GM12878 (cell line): ENCODE data around the gene POMT2. TPM values are rescaled to one million over a fixed set of nuclear protein-coding genes. Genes with fewer than 3 reads are reported as not detected.

Source experiments
- ATAC-seq: fragments of 200-7000 bp; cut with Tn5 transposase; 3 replicates; pipeline ENCODE4 v1.9.1; 2020; ENCODE audit warnings: mild to moderate bottlenecking, moderate library complexity
- BruUV-seq: library from RNA; stranded (reverse); fragments of 400-500 nt; replicated peaks from 2 replicates; lab custom pipeline; 2021; lab: Mats Ljungman, UMichigan
- CTCF ChIA-PET: fragments of 300-600 bp; sonication (Branson Sonifier 250); formaldehyde crosslinking; extraction: SDS; loops from one replicate; lab custom pipeline; 2021; ENCODE audit warnings: inconsistent platforms; lab: Yijun Ruan, JAX
- POLR2A ChIA-PET: fragments of 350-600 bp; formaldehyde crosslinking; extraction: SDS; loops from one replicate; lab custom pipeline; 2021; ENCODE audit warnings: inconsistent platforms; lab: Charles Lee
- RAD21 ChIA-PET: fragments of 300-600 bp; sonication (Branson Sonifier 250); formaldehyde crosslinking; loops from one replicate; lab custom pipeline; 2023; ENCODE audit warnings: antibody characterized with exemption; ENCODE audit not compliant: unreplicated experiment; lab: Charles Lee
- SMC1A ChIA-PET: fragments of 300-600 bp; sonication (Branson Sonifier 250); formaldehyde crosslinking; loops from one replicate; lab custom pipeline; 2023; ENCODE audit not compliant: unreplicated experiment, uncharacterized antibody; lab: Charles Lee
- DNase-seq: peaks from one replicate; pipeline ENCODE4 v3.0.0-alpha.2; 2011; ENCODE audit warnings: low read depth, low spot score
- FAIRE-seq: peaks from 3 replicates; lab custom pipeline; 2011; peaks lifted over from hg19 to GRCh38; lab: Jason Lieb, UNC
- H2AFZ ChIP-seq: 2 replicates; pipeline ENCODE4 v1.6.0; 2011; ENCODE audit warnings: low read depth, low read length, control low read depth; ENCODE audit not compliant: control insufficient read depth
- H3K27ac ChIP-seq: 2 replicates; pipeline ENCODE4 v1.5.1; 2011; ENCODE audit warnings: control low read depth; ENCODE audit not compliant: control insufficient read depth, insufficient read depth
- H3K27me3 ChIP-seq, 2 experiments: replicated peaks in 1 of 2; 2 replicates each; pipeline versions ENCODE4 v1.6.0 to v1.6.1; 2011; ENCODE audit warnings: low read length in 1 of 2; ENCODE audit not compliant: control insufficient read depth in 2 of 2, insufficient read depth in 2 of 2
- H3K36me3 ChIP-seq, 2 experiments: 2 replicates each; pipeline ENCODE4 v1.5.1; 2011; ENCODE audit warnings: low read length in 1 of 2; ENCODE audit not compliant: control insufficient read depth in 2 of 2, insufficient read depth in 2 of 2
- H3K4me1 ChIP-seq: 2 replicates; pipeline ENCODE4 v1.6.1; 2011; ENCODE audit warnings: mild to moderate bottlenecking, low read length, moderate library complexity, mixed read lengths; ENCODE audit not compliant: control insufficient read depth, insufficient read depth
- H3K4me2 ChIP-seq: 2 replicates; pipeline ENCODE4 v1.6.0; 2011; ENCODE audit warnings: control low read depth; ENCODE audit not compliant: control insufficient read depth, insufficient read depth
- H3K4me3 ChIP-seq: fragments of 200-600 bp; sonication (generic); 2 replicates; pipeline ENCODE4 v1.5.1; 2016
- H3K79me2 ChIP-seq: 2 replicates; pipeline ENCODE4 v1.6.0; 2011; ENCODE audit warnings: low read length; ENCODE audit not compliant: control insufficient read depth, insufficient read depth
- H3K9ac ChIP-seq: 2 replicates; pipeline ENCODE4 v1.8.0; 2011; ENCODE audit warnings: low read length, control low read depth, mixed read lengths; ENCODE audit not compliant: control insufficient read depth, insufficient read depth
- H3K9me3 ChIP-seq: replicated peaks from 3 replicates; pipeline ENCODE4 v1.5.1; 2011; ENCODE audit warnings: mild to moderate bottlenecking, low read length; ENCODE audit not compliant: control insufficient read depth, insufficient read depth
- H4K20me1 ChIP-seq: 2 replicates; pipeline ENCODE4 v1.6.0; 2011; ENCODE audit not compliant: control insufficient read depth, insufficient read depth
- ASH2L ChIP-seq: fragments of 300-600, 200-600 bp; sonication (generic); IDR thresholded peaks from 2 replicates; pipeline ENCODE4 v1.6.1; 2017; ENCODE audit warnings: low read depth, mild to moderate bottlenecking, borderline replicate concordance
- BCL11A ChIP-seq: IDR thresholded peaks from 2 replicates; pipeline ENCODE4 v1.6.1; 2011; ENCODE audit warnings: low read depth, low read length
- EZH2 ChIP-seq: IDR thresholded peaks from 2 replicates; pipeline ENCODE4 v1.6.1; 2012; ENCODE audit warnings: low read depth, mild to moderate bottlenecking, control low read depth, inconsistent platforms, low read length, borderline replicate concordance; ENCODE audit not compliant: control insufficient read depth
- IKZF2 ChIP-seq, 2 experiments: fragments of 450-650 bp; IDR thresholded peaks; 2 replicates each; pipeline ENCODE4 v1.6.1; 2017; ENCODE audit warnings: mild to moderate bottlenecking in 2 of 2, moderate library complexity in 2 of 2
- IRF4 ChIP-seq: IDR thresholded peaks from 2 replicates; pipeline ENCODE4 v1.6.1; 2011; ENCODE audit warnings: low read depth, low read length
- NFYA ChIP-seq: IDR thresholded peaks from 2 replicates; pipeline ENCODE4 v1.6.1; 2011; ENCODE audit warnings: low read depth, mild to moderate bottlenecking, low read length, improper control_type of control experiment, borderline replicate concordance
- POU2F2 ChIP-seq: IDR thresholded peaks from 3 replicates; pipeline ENCODE4 v1.6.1; 2011; ENCODE audit warnings: low read depth, mild to moderate bottlenecking, low read length, borderline replicate concordance
- SP1 ChIP-seq: IDR thresholded peaks from one replicate; pipeline ENCODE4 v1.6.1; 2011; ENCODE audit warnings: low read depth, low read length
- TCF3 ChIP-seq: IDR thresholded peaks from 2 replicates; pipeline ENCODE4 v1.6.1; 2012; ENCODE audit warnings: low read depth, mild to moderate bottlenecking, low read length, borderline replicate concordance; ENCODE audit not compliant: insufficient read depth
- WRNIP1 ChIP-seq: IDR thresholded peaks from 2 replicates; pipeline ENCODE4 v1.6.1; 2011; ENCODE audit warnings: low read depth, low read length, improper control_type of control experiment, borderline replicate concordance
- ZNF207 ChIP-seq: fragments of 450-650 bp; IDR thresholded peaks from 2 replicates; pipeline ENCODE4 v1.6.1; 2014; ENCODE audit warnings: antibody characterized with exemption, mild to moderate bottlenecking, borderline replicate concordance
- WGBS: methylation state at CpG from one replicate; pipeline ENCODE4 v1.1.6; 2016; ENCODE audit warnings: low lambda C conversion rate; ENCODE audit not compliant: insufficient replicate concordance, insufficient coverage; ENCODE audit errors: missing lambda C conversion rate; 5-methylcytosine and 5-hydroxymethylcytosine counted together
- in situ Hi-C: fragments of 300-500 bp; cut with MboI; formaldehyde crosslinking; loops from 9 replicates; pipeline ENCODE4 v1.14.3; 2018; ENCODE audit warnings: mixed read lengths
- intact Hi-C: fragments of 100-400 bp; cut with micrococcal nuclease; formaldehyde crosslinking; loops from one replicate; pipeline ENCODE4 v1.14.2; 2022; ENCODE audit not compliant: unreplicated experiment
- polyA plus RNA-seq, 11 experiments: library from polyadenylated mRNA; depleted of rRNA in 4 of 11; unstranded in 6 of 11; stranded (reverse) in 5 of 11; fragments of >200 nt; fragmentation: Nextera tagmentation in 4 of 11; fragmentation: Illumina TruSeq in 1 of 11; extraction: Ambion mirVana in 4 of 11; extraction: Trizol in 1 of 11; gene quantifications; 1 replicate in 1 of 11; 2 replicates in 10 of 11; pipeline versions ENCODE4 v1.2.1 to v1.2.3, GENCODE V29; 2011 to 2016; ENCODE audit warnings: inconsistent platforms in 2 of 11, missing spikeins in 2 of 11, low read depth in 1 of 11
- total RNA-seq, 4 experiments: library from RNA; depleted of rRNA in 3 of 4; stranded (reverse); fragments of >200 nt in 3 of 4; fragmentation: Illumina TruSeq in 1 of 4; extraction: Trizol in 1 of 4; gene quantifications; 2 replicates each; pipeline versions ENCODE4 v1.2.1 to v1.2.3, GENCODE V29; 2013 to 2021
- TF ChIP-seq, protein P1 (sequence below): fragments of 450-650 bp; IDR thresholded peaks from 2 replicates; pipeline ENCODE4 v1.6.1; 2017; ENCODE audit warnings: low read depth, mild to moderate bottlenecking, moderate library complexity
- TF ChIP-seq, protein P2 (sequence below): fragments of 450-650 bp; IDR thresholded peaks from 2 replicates; pipeline ENCODE4 v1.6.1; 2014; ENCODE audit warnings: mild to moderate bottlenecking

POMT2 gene
- total and polyA plus RNA-seq, 10 of the 15 experiments (the other 5 are each of a cell fraction or from before 2014, with no cell fraction given): 0.23 to 13.9 (median 6.5) TPM

DNA sequence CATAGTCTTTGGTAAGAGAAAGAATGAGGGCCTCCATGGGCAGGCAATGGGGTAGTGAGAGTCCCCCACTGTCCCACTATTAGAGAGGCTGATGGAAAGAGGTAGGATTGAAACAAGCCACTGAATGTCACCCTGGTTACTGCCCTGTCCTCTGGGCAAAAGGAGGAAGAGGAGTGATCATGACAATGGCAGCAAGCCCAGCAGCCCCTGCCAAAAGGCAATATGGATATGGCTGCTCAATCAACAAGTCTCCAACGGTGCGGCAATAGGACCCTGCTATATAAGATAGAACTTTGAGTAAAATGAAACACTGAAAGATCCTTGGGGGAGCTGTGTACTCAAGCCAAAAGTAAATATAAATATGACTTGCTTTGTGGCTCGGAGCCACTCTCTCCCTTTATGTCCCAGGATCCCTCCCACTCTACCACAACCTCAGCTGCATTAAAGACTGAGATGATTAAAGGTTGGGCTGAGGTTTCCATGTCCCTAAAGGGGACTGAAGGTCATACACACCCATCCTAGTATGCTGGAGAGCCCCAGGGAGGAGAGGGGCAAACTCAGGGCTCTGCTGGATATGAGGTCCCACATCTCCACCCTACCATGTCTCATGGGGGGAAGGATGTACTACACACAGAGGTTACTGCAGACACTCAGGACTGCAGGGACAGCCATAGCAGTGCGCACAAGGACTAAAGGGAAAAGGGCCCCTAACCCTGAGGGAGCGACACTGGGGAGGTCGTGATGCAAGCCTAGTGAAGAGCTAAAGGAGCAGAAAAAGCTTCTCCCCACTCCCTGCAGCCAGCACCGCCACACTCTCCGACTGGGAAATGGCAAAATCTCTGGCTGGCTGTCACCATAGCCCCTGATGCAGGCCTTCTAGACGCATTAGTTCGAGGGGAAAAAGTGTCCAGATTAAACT is 5.9 kb downstream of the POMT2 start:
- Histone ChIP-seq H3K27me3 (no peaks in the 10 kb centered on the region), H3K4me1 (no peaks in the 10 kb centered on the region), H4K20me1 (no peaks in the 10 kb centered on the region), H3K4me3 (no peak overlapping the region), H3K36me3 (no peaks in the 10 kb centered on the region; a peak in 1 of 4 replicates), H3K9me3 (no peaks in the 10 kb centered on the region), H3K9ac (no peak overlapping the region), H3K79me2 (no peaks in the 10 kb centered on the region; the same call in 1 of the 2 replicates), H2AFZ (no peak overlapping the region), H3K27ac (no peak overlapping the region), H3K4me2 (no peak overlapping the region)
- no peak for DNase-seq
- in situ Hi-C loops (loop anchor here (5.0 kb wide), 2 partner anchors 162 to 447 kb away; no protein-coding TSS in a partner anchor), intact Hi-C loops (loop anchor here (5.0 kb wide), 1 partner anchor 442 kb away; no protein-coding TSS in a partner anchor)
- POLR2A ChIA-PET: interaction anchor here (0.5 to 0.9 kb wide), 2 partner anchors 164 to 473 kb away, joined by 3 read pairs; no protein-coding TSS in a partner anchor
- SMC1A ChIA-PET: interaction anchor here (0.7 to 3.6 kb wide), 21 partner anchors 7 to 605 kb away, joined by 3 to 45 read pairs (median 6); no protein-coding TSS in a partner anchor
- 70% methylated on average over 10 of the region's 10 CpGs for WGBS
- FAIRE-seq: no peak
- ATAC-seq: no peak
- no TSS peak for BruUV-seq
- TF ChIP-seq ASH2L (no peak), NFYA (no peak), TCF3 (no peak), BCL11A (no peak), WRNIP1 (no peak), ZNF207 (no peak), IRF4 (no peak), POU2F2 (no peak), EZH2 (no peak), IKZF2 (IDR thresholded peaks at IDR 0.05) (no peak), SP1 (no peak)
- TF ChIP-seq, protein P1, sequence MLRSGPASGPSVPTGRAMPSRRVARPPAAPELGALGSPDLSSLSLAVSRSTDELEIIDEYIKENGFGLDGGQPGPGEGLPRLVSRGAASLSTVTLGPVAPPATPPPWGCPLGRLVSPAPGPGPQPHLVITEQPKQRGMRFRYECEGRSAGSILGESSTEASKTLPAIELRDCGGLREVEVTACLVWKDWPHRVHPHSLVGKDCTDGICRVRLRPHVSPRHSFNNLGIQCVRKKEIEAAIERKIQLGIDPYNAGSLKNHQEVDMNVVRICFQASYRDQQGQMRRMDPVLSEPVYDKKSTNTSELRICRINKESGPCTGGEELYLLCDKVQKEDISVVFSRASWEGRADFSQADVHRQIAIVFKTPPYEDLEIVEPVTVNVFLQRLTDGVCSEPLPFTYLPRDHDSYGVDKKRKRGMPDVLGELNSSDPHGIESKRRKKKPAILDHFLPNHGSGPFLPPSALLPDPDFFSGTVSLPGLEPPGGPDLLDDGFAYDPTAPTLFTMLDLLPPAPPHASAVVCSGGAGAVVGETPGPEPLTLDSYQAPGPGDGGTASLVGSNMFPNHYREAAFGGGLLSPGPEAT: no peak
- TF ChIP-seq, protein P2, sequence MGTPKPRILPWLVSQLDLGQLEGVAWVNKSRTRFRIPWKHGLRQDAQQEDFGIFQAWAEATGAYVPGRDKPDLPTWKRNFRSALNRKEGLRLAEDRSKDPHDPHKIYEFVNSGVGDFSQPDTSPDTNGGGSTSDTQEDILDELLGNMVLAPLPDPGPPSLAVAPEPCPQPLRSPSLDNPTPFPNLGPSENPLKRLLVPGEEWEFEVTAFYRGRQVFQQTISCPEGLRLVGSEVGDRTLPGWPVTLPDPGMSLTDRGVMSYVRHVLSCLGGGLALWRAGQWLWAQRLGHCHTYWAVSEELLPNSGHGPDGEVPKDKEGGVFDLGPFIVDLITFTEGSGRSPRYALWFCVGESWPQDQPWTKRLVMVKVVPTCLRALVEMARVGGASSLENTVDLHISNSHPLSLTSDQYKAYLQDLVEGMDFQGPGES: no peak
- CTCF ChIA-PET: interaction anchor here (1.0 to 7.5 kb wide), 39 partner anchors 8 to 442 kb away, joined by 3 to 159 read pairs (median 7); partner anchors contain the start of genes SAMD15, TMED8 and VIPAS39
- RAD21 ChIA-PET: interaction anchor here (1.1 to 3.0 kb wide), 12 partner anchors 8 to 442 kb away, joined by 3 to 48 read pairs (median 11); partner anchors contain the start of genes AHSA1 and VIPAS39
